ENCODE results near the gene LEMD3.

LEMD3 gene

GRCh38 chr12:65208964-65209654 is 39.7 kb downstream of the LEMD3 start:
- no peak for DNase-seq

GRCh38 chr12:65209655-65210043 is 40.3 kb downstream of the LEMD3 start:
- DNase-seq = no peak

- no peak for DNase-seq
Observed at GRCh38 chr12:65217086-65217485, 47.7 kb downstream of the LEMD3 start.

DNA sequence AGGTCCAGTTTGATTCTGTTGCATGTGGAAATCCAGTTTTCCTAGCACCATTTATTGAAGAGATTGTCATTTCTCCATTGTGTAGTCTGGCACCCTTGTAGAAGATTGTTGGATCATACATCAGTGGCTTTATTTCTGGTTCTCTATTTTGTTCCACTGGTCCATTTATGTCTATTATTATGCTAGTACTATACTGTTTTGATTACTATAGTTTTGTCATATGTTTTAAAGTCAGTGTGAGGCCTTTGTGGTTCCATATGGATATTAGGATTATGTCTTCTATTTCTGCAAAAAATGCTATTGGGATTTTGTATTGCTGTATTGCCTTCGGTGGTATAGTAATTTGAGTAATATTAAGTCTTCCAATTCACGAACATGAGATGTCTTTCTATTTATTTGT is 51.4 kb downstream of the LEMD3 start:
- DNase-seq = no peak

GRCh38 chr12:65229441-65229840 is 60.1 kb downstream of the LEMD3 start:
- no peak for DNase-seq

- no peak for DNase-seq
Observed at GRCh38 chr12:65232476-65233077, 63.2 kb downstream of the LEMD3 start.

GRCh38 chr12:65237153-65237552 is 67.8 kb downstream of the LEMD3 start:
- DNase-seq = no peak

GRCh38 chr12:65238609-65239008 is 69.2 kb downstream of the LEMD3 start:
- no peak for DNase-seq

DNA sequence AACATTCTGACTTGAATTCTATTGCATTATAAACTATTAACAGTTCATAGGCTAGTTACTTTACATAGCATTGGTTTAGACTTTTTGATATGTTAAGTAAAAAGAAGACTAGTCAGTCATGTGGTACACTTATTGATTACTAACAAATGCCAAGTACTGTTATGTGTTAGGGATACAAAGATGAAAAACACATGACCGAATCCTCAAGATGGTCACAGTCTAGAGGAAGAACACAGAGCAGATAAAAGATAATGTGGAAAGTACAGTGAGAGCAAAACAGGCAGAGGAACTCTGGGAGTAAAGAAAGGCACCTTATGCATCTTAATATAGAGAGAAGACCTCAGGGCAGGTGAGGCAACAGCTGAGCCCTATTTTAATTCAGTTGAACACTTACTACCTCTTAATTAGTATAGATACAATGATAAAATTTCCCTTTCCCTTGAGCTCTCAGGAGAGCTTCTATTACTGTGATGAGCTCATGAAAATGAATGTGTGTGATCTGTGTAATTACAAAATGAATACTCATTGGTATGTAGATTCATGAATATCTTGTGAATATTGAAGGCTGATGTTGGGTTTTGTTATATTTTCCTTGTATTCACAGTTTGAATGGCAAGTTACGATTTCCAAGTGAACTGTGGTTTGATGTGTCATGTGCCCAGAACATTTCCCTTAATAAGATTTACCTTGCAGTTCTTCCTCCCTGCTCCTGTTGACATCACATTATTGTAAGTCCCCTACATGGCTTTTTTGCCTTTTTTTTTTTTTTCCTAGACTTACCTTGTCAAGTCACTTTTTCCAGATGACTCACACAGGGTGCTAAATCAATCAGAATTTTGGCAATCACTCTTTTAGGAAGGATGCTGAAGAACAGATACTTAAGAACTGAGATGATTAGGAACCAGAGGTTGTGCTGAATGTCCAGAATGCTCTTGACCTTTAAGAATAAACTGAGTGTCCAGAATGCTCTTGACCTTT is 79.6 kb downstream of the LEMD3 start:
- DNase-seq = no peak

DNA sequence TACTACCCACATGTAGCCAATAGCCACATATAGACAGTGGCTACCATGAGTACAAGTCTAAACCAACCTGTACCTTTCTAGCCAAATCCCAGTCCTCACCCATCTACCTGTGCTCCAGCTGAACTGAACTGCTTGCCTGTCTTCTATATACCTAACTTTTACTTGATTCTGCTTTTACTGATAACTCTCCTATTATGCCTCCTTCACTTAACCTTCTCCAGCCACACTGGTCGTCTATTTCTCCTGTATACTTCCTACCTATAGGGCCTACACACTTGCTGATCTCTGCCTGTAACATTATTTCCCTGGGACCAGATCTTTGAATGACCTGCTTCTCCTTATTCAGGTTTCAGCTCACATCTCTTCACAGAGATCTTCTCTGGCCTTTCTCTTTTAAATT is 83.1 kb downstream of the LEMD3 start:
- DNase-seq = no peak

DNA sequence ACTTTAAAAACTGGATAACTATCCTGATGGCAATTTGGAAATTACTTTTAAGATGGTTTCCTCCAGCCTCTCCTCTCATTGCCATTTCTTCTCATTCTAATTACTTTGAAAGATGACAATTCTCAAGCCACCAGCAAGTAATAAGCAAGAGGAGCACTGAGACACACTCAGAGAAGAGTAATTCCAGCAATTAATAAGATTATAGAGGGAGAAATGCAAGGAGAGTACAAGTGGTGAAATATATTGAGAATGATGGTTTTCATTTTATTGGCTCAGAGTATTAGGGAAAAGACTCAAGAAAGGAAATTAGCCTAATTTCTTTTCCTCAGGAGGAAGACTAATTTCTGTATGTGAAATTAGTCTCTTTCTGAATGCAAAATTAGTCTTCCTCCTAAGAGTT is 88.6 kb downstream of the LEMD3 start:
- DNase-seq = no peak

DNA sequence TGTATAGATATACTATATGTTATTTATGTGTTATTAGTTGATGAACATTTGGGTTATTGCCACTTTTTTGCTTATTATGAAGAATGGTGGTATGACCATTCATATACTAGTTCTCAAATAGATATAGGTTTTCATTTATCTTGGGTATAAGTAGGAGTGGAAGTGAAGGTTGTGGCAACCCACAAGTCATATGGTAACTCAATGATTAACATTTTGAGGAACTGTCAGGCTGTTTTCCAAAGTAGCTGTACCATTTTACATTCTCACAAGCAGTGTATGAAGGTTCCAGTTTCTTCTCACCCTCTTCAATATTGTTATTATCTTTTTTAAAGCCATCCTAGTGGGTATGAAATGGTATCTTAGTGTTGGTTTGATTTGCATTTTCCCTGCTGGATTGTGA is 90.1 kb downstream of the LEMD3 start:
- no peak for DNase-seq

DNA sequence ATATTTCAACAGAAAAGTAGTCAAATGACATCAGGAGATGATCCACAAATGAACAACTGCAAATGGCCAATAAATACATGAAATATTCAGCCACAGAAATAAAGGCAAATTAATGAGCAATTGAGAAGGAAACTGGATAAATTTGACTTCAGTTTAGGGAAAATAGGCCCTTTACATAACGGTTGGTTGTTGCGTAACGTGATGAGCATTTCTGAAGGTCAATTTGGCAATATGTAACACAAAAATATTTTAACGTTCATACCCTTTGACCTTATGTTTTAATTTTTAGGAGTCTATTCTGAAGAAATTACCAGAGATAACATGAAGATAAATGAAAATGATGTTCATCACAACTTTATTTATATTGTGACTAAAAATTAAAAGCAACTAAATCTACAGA is 94.4 kb downstream of the LEMD3 start:
- no peak for DNase-seq

DNA sequence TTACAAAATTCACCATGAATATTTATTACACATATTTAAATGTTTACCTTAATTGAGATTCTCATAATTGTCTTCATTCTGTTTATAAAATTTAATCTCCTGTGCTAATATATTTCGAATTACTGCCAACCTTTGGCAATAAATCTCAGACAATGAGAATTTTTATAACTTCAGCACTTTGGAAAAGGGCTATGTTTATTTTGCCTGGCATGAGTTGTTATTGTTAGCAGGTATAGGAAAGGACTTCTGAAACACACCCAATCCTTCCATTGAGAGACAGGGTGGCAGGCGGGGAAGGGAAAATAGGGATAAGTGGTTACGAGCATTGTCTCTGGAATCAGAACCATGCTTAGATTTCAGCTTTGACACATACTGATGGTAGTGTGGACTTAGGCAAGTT is 97.0 kb downstream of the LEMD3 start:
- DNase-seq = no peak

DNA sequence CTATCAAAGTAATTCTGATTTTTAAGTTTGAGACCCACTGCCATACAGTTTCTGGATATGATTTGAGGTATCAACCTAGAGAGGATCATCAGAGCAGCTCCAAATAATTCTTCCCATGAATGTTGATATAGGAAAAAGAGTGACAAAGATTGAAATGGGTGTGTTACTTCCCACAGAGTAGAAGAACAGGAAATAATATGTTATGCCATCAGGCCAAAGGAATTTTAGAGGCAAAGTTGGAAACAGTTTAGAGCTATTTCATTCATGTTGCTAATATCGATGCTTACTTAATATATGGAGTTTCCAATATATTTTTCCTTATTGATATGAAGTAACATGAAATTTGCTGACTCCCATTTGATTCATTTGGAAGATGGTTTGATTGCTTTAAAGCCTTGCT is 100.2 kb downstream of the LEMD3 start:
- DNase-seq = no peak

GRCh38 chr12:65274602-65275272 is 105.4 kb downstream of the LEMD3 start:
- DNase-seq = no peak

GRCh38 chr12:65275627-65276026 is 106.2 kb downstream of the LEMD3 start:
- DNase-seq = no peak

DNA sequence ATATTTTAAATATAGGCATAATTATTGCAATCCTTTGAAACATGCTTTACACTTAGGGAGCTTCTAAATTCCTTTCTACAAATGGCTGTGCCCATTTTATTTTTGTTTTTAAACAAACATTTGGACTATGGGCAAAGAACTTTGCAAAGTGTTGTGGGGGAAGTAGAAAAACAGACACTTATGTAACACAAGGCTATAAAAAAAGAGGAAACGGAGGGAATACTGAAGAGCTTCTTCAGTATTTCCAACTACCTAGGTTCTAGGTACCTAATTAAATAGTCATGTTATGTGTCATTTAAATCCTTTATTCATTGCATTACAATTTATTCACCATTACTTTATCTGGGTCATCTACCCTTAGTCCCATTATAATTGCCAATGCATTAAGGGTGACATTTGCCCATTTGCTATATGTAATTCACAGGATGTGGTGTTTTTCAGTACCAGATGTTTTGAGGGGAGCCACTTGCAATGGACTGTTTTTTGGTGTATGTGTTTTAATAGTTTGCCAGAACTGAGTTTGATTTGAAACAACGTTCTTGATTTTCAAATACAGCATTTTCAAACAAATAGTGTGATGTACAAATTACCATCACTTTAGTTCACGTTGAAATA is 107.6 kb downstream of the LEMD3 start:
- no peak for DNase-seq

GRCh38 chr12:65277994-65278575 is 108.7 kb downstream of the LEMD3 start:
- no peak for DNase-seq

DNA sequence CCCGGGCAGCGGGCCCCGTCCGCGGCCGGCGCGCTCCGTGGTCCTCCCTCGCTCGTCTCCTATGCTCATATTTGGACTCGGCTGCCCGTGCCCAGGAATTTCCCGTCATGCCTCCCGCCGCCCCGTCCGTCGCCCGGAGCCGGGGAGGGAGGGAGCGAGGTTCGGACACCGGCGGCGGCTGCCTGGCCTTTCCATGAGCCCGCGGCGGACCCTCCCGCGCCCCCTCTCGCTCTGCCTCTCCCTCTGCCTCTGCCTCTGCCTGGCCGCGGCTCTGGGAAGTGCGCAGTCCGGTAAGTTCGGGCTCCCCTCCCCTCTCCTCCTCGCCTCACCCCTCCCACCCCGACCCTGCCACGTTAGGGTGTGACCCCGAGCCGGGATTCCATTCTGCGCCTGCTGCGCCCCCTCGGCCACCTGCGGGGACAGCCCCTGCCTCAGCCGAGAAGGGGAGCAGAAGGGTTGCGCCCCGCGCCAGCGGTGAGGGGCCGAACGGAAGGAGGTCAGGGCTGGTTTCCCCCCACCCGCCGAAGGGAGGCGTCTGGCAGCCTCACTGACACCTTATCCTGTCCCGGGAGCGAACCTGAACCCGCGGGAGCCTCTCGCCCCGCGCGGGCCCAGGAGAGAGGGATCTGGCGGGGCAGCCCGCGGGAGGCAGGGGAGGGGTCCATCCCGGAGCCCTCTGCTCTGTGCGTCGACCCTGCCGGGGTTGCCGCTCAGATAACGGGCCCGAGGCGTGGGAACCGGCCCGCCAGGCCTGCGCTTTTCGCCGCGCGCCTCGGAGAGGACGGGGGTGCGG is 109.4 kb downstream of the LEMD3 start, which contains the start of gene MSRB3:
Gene MSRB3 (plus strand): TSS at position 108 of the 793 bp plus-strand sequence. CDS start 29,897 bp downstream, outside the sequence.
- DNase-seq = no peak

GRCh38 chr12:65279369-65280112 is 110.2 kb downstream of the LEMD3 start:
- DNase-seq = no peak
